GM19240 (cell line): ENCODE results near the gene CLEC2L.

Experiments used
- DNase-seq: peaks from one replicate; pipeline ENCODE4 v3.0.0; 2011; ENCODE audit warnings: low spot score; ENCODE audit not compliant: insufficient read length

CLEC2L gene

GRCh38 chr7:139523199-139523941, at the start of gene CLEC2L:
Gene CLEC2L (plus strand): TSS chr7:139523685. CDS start chr7:139523928, 243 bp downstream.
- no peak for DNase-seq

- DNase-seq = no peak
These were observed 47.3 kb upstream of the CLEC2L start for GRCh38 chr7:139476139-139476538.

- DNase-seq = no peak
These were observed 46.6 kb upstream of the CLEC2L start for GRCh38 chr7:139476891-139477290.

- DNase-seq = no peak
These were observed 43.9 kb upstream of the CLEC2L start for GRCh38 chr7:139479620-139480019.

GRCh38 chr7:139481364-139481763, 42.1 kb upstream of the CLEC2L start:
- DNase-seq = no peak

GRCh38 chr7:139482122-139482521, 41.4 kb upstream of the CLEC2L start:
- no peak for DNase-seq

GRCh38 chr7:139482662-139483466, 40.6 kb upstream of the CLEC2L start:
- DNase-seq = no peak

GRCh38 chr7:139487366-139488080, 36.0 kb upstream of the CLEC2L start:
- DNase-seq = no peak

- no peak for DNase-seq
These were observed 34.7 kb upstream of the CLEC2L start for GRCh38 chr7:139488810-139489209.

- DNase-seq = no peak
These were observed 33.4 kb upstream of the CLEC2L start for GRCh38 chr7:139490130-139490529.

GRCh38 chr7:139492293-139492692, 31.2 kb upstream of the CLEC2L start:
- no peak for DNase-seq

- DNase-seq = peak; percentile 62
These were observed 28.5 kb upstream of the CLEC2L start for GRCh38 chr7:139494835-139495579.

GRCh38 chr7:139495580-139496125, 27.8 kb upstream of the CLEC2L start:
- no peak for DNase-seq

- no peak for DNase-seq
These were observed 27.0 kb upstream of the CLEC2L start for GRCh38 chr7:139496528-139496927.

- no peak for DNase-seq
These were observed 22.7 kb upstream of the CLEC2L start for GRCh38 chr7:139500770-139501138.

- DNase-seq = no peak
These were observed 21.3 kb upstream of the CLEC2L start for GRCh38 chr7:139502226-139502625.

GRCh38 chr7:139505563-139505962, 17.9 kb upstream of the CLEC2L start:
- DNase-seq = no peak

GRCh38 chr7:139509535-139509934, 13.9 kb upstream of the CLEC2L start:
- DNase-seq = no peak

- no peak for DNase-seq
These were observed 12.2 kb upstream of the CLEC2L start for GRCh38 chr7:139511315-139511714.

- no peak for DNase-seq
These were observed 8.2 kb upstream of the CLEC2L start for GRCh38 chr7:139515266-139515665.

GRCh38 chr7:139521439-139521838, 2.0 kb upstream of the CLEC2L start:
- DNase-seq = no peak
